Activated CD8-positive, alpha-beta memory T cell treated with anti-CD3 and anti-CD28 coated beads for 24 hours (primary cell): ENCODE results near the gene ENG.

ENCODE experiments used
- DNase-seq: peaks from one replicate; pipeline ENCODE4 v3.0.0-alpha.2; 2020

ENG gene

GRCh38 chr9:127772603-127773002 lies 81.9 kb downstream of the ENG start:
- DNase-seq: no peak

GRCh38 chr9:127771570-127772189 lies 82.8 kb downstream of the ENG start:
- DNase-seq: no peak

DNA sequence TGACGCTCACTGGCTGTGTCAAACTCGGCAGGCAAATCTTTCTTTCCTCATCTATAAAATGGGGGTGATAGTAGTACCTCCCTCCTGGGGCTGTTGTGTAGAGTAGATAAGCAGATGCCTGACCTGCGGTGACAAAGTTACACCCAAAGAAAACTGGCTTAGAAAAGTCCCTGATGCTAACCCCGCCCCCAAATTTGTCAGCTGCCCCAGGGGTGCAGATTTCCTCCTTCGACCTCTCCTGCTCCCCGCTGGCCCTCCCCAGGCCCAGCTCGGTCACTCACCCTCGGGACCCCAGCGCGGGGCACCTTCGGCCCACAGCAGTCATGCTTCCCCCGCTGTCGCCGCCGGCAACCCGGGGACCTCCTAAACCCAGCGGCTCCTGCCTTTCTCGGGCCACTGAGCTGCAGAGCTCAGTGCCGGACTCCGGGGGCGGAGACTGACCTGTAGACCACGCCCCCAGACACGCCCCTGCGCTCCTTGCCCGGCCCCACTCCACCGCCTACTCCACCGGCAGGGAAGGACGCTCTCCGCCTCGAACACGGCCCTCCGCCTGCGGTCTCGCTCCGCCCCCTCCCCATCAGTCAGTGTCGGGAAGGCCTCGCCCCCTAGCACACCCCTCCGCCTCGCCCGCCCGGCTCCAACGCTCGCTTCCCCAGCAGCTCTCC lies 83.4 kb downstream of the ENG start:
- peak; percentile 99 for DNase-seq

- DNase-seq: no peak
Observed at GRCh38 chr9:127770583-127770904, 83.9 kb downstream of the ENG start.

DNA sequence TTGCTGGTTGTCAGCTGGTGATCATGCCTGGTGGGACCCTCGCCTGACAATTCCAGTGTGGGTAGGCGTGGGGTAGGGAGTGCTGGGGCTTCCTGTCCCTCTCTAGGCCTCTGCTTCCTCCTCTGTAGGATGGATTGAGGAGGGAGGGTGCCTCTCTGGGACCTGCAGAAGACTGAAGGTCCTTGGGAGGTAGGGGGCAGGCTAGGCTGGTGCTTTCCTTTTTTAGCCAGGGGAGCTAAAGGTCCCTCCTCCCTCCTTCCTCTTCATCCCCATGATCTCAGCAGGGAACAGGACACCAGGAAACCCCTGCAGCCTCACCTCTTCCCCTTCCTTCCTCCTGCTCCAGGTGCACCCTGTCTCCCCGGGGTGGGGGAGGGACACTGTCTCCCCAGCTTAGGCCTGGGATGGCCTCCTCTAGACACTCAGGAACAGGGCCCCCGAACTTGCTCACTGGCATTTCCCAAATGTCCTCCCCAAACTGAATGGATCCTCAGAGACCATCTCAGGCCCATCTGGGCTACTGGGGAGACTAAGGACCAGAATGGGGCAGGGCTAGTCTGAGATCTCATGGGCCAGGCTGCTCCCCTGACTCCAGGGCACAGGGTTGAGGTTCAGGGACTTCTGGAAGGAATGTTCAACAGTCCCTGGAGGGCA lies 84.4 kb downstream of the ENG start:
- peak; percentile 64 for DNase-seq

DNA sequence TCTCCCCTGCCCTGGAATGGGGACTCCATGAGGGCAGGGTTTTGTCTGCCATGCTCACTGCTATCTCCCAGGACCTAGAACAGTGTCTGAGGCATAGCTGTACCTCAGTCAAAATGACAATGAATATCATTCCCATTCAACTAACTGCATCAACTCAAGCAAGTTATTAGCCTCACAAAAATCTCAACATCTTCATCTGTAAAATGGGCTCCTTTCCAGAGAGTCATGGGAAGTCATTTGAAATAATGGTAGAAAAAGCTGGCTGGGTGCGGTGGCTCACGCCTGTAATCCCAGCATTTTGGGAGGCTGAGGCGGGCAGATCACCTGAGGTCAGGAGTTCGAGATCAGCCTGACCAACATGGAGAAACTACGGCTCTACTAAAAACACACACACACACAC lies 85.4 kb downstream of the ENG start:
- DNase-seq: no peak

GRCh38 chr9:127768698-127769097 lies 85.8 kb downstream of the ENG start:
- DNase-seq: no peak

GRCh38 chr9:127767909-127768331 lies 86.5 kb downstream of the ENG start:
- DNase-seq: no peak

- peak; percentile 63 for DNase-seq
Observed at GRCh38 chr9:127767410-127767809, 87.0 kb downstream of the ENG start.

GRCh38 chr9:127765418-127765817 lies 89.0 kb downstream of the ENG start:
- DNase-seq: no peak
